H9 (cell line): Measurements from ENCODE around the gene TESPA1. TPM values are rescaled to one million over a fixed set of nuclear protein-coding genes. Genes with fewer than 3 reads are reported as not detected.

Source experiments
- DNase-seq: peaks from one replicate; pipeline ENCODE4 v3.0.0-alpha.2; 2017
- H2AFZ ChIP-seq: one replicate; pipeline ENCODE4 v1.6.1; 2013; ENCODE audit warnings: mild to moderate bottlenecking, low read length, control low read depth, moderate library complexity
- H2AK5ac ChIP-seq: 2 replicates; pipeline ENCODE4 v1.6.1; 2013; ENCODE audit warnings: low read length, control low read depth, mixed read lengths; ENCODE audit not compliant: insufficient read length
- H2BK120ac ChIP-seq: one replicate; pipeline ENCODE4 v1.6.1; 2013; ENCODE audit warnings: low read depth, mild to moderate bottlenecking, low read length, control low read depth, inconsistent platforms; ENCODE audit not compliant: poor library complexity, severe bottlenecking
- H2BK12ac ChIP-seq: 2 replicates; pipeline ENCODE4 v1.6.1; 2013; ENCODE audit warnings: low read length, control low read depth, mixed read lengths, low read depth; ENCODE audit not compliant: insufficient read length
- H2BK15ac ChIP-seq: 2 replicates; pipeline ENCODE4 v1.6.1; 2013; ENCODE audit warnings: low read depth, low read length, control low read depth
- H2BK20ac ChIP-seq: one replicate; pipeline ENCODE4 v1.6.1; 2013; ENCODE audit warnings: low read depth, mild to moderate bottlenecking, low read length, control low read depth, inconsistent platforms; ENCODE audit not compliant: poor library complexity, severe bottlenecking
- H2BK5ac ChIP-seq: 2 replicates; pipeline ENCODE4 v1.6.1; 2013; ENCODE audit warnings: low read length, control low read depth, mixed read lengths; ENCODE audit not compliant: insufficient read length
- H3K14ac ChIP-seq: 2 replicates; pipeline ENCODE4 v1.6.1; 2013; ENCODE audit warnings: low read length, control low read depth; ENCODE audit not compliant: insufficient read depth
- H3K18ac ChIP-seq: 2 replicates; pipeline ENCODE4 v1.6.1; 2013; ENCODE audit warnings: low read depth, mild to moderate bottlenecking, mixed read lengths, low read length, control low read depth; ENCODE audit not compliant: insufficient read length
- H3K23ac ChIP-seq: 2 replicates; pipeline ENCODE4 v1.6.1; 2013; ENCODE audit warnings: low read length, control low read depth, mixed read lengths, low read depth; ENCODE audit not compliant: insufficient read length
- H3K23me2 ChIP-seq: 2 replicates; pipeline ENCODE4 v1.6.1; 2013; ENCODE audit warnings: low read depth, mild to moderate bottlenecking, mixed read lengths, low read length, control low read depth; ENCODE audit not compliant: insufficient read length, poor library complexity, severe bottlenecking
- H3K27ac ChIP-seq: 2 replicates; pipeline ENCODE4 v1.5.1; 2013; ENCODE audit warnings: low read length, control low read depth, mixed read lengths, low read depth; ENCODE audit not compliant: insufficient read length
- H3K27me3 ChIP-seq: 2 replicates; pipeline ENCODE4 v1.6.1; 2013; ENCODE audit warnings: low read length, control low read depth, inconsistent platforms; ENCODE audit not compliant: insufficient read depth
- H3K4ac ChIP-seq: 2 replicates; pipeline ENCODE4 v1.6.1; 2013; ENCODE audit warnings: low read depth, mild to moderate bottlenecking, control low read depth, inconsistent platforms, low read length, moderate library complexity
- H3K4me1 ChIP-seq: 2 replicates; pipeline ENCODE4 v1.6.1; 2013; ENCODE audit warnings: low read length, control low read depth, inconsistent platforms; ENCODE audit not compliant: insufficient read depth
- H3K4me2 ChIP-seq: 2 replicates; pipeline ENCODE4 v1.6.1; 2013; ENCODE audit warnings: low read length, control low read depth, mixed read lengths; ENCODE audit not compliant: insufficient read length, insufficient read depth
- H3K56ac ChIP-seq: 2 replicates; pipeline ENCODE4 v1.6.1; 2013; ENCODE audit warnings: low read depth, mild to moderate bottlenecking, mixed read lengths, low read length, control low read depth; ENCODE audit not compliant: insufficient read length
- H3K79me1 ChIP-seq: 2 replicates; pipeline ENCODE4 v1.6.1; 2013; ENCODE audit warnings: low read depth, mild to moderate bottlenecking, moderate library complexity, low read length, control low read depth, inconsistent platforms; ENCODE audit not compliant: insufficient read depth, poor library complexity, severe bottlenecking
- H3K79me2 ChIP-seq: 2 replicates; pipeline ENCODE4 v1.6.1; 2013; ENCODE audit warnings: low read length, control low read depth, inconsistent platforms; ENCODE audit not compliant: insufficient read depth
- H3K9ac ChIP-seq: 2 replicates; pipeline ENCODE4 v1.6.1; 2013; ENCODE audit warnings: low read length, control low read depth, mixed read lengths; ENCODE audit not compliant: insufficient read length; ENCODE audit errors: extremely low read depth
- H3K9me3 ChIP-seq: one replicate; pipeline ENCODE4 v1.6.1; 2013; ENCODE audit warnings: low read depth, low read length, inconsistent platforms; ENCODE audit not compliant: control insufficient read depth
- H3T11ph ChIP-seq: one replicate; pipeline ENCODE4 v1.6.1; 2013; ENCODE audit warnings: mild to moderate bottlenecking, low read length, control low read depth, inconsistent platforms
- H4K20me1 ChIP-seq: one replicate; pipeline ENCODE4 v1.6.1; 2013; ENCODE audit not compliant: control insufficient read depth, insufficient read length, insufficient read depth
- H4K5ac ChIP-seq: 2 replicates; pipeline ENCODE4 v1.6.1; 2013; ENCODE audit warnings: low read depth, mild to moderate bottlenecking, mixed read lengths, low read length, control low read depth; ENCODE audit not compliant: insufficient read length
- H4K8ac ChIP-seq: replicated peaks from 2 replicates; pipeline ENCODE4 v1.6.1; 2013; ENCODE audit warnings: low read length, control low read depth, mixed read lengths, low read depth; ENCODE audit not compliant: insufficient read length
- H4K91ac ChIP-seq: 2 replicates; pipeline ENCODE4 v1.6.1; 2013; ENCODE audit warnings: low read depth, mild to moderate bottlenecking, moderate library complexity, mixed read lengths, low read length, control low read depth; ENCODE audit not compliant: insufficient read length
- H3K27ac Mint-ChIP-seq, 3 experiments: 2 replicates in 2 of 3; 3 replicates in 1 of 3; pipeline ENCODE4 v1.8.0; 2020 to 2021; ENCODE audit warnings: mixed read lengths in 3 of 3, mild to moderate bottlenecking in 1 of 3, moderate library complexity in 1 of 3
- H3K27me3 Mint-ChIP-seq: 2 replicates; pipeline ENCODE4 v1.8.0; 2021; ENCODE audit warnings: low read depth, mild to moderate bottlenecking, moderate library complexity, mixed read lengths
- H3K36me3 Mint-ChIP-seq, 3 experiments: 2 replicates in 2 of 3; 3 replicates in 1 of 3; pipeline ENCODE4 v1.8.0; 2020 to 2021; ENCODE audit warnings: low read depth in 3 of 3, mixed read lengths in 3 of 3; ENCODE audit not compliant: insufficient read depth in 1 of 3
- H3K4me1 Mint-ChIP-seq, 2 experiments: 2 replicates each; pipeline ENCODE4 v1.8.0; 2020; ENCODE audit warnings: mixed read lengths in 2 of 2
- H3K4me3 Mint-ChIP-seq, 2 experiments: 2 replicates in 1 of 2; 3 replicates in 1 of 2; pipeline ENCODE4 v1.8.0; 2020 to 2021; ENCODE audit warnings: mild to moderate bottlenecking in 2 of 2, mixed read lengths in 2 of 2, moderate library complexity in 1 of 2
- H3K9me3 Mint-ChIP-seq, 2 experiments: 2 replicates in 1 of 2; 3 replicates in 1 of 2; pipeline ENCODE4 v1.8.0; 2020; ENCODE audit warnings: mild to moderate bottlenecking in 2 of 2, mixed read lengths in 2 of 2, moderate library complexity in 1 of 2
- CTCF ChIP-seq: fragments of 200-600 bp; sonication (generic); conservative IDR thresholded peaks from 3 replicates; pipeline ENCODE4 v1.8.0; 2021; ENCODE audit warnings: antibody characterized with exemption, mild to moderate bottlenecking
- WGBS: extraction: QIAGEN DNeasy Blood & Tissue Kit; methylation state at CpG from one replicate; pipeline ENCODE4 v1.1.7; 2013; ENCODE audit warnings: missing lambda C conversion rate, low lambda C conversion rate, mixed read lengths; ENCODE audit not compliant: insufficient read length; ENCODE audit errors: extremely low coverage; 5-methylcytosine and 5-hydroxymethylcytosine counted together
- total RNA-seq: library from RNA; stranded (reverse); gene quantifications from 2 replicates; pipeline ENCODE4 v1.2.1, GENCODE V29; 2021

The TESPA1 gene
- total RNA-seq, 1 experiment from 2014 or later, result not detected

GRCh38 chr12:54924972-54925707 is 59.4 kb downstream of the TESPA1 start:
- peaks cover 53% of the 10 kb centered on the region for H3K27me3 Mint-ChIP-seq
- Histone ChIP-seq H2BK15ac (no peak overlapping the region), H2BK5ac (no peak overlapping the region), H3K79me1 (no peaks in the 10 kb centered on the region), H4K8ac (no peak overlapping the region), H3K79me2 (no peaks in the 10 kb centered on the region), H3K9ac (no peak overlapping the region), H3K27ac (no peak overlapping the region), H3K56ac (no peak overlapping the region), H3K4me1 (no peaks in the 10 kb centered on the region), H3K14ac (no peak overlapping the region), H3K4ac (no peak overlapping the region), H2BK12ac (no peak overlapping the region), H3K27me3 (no peaks in the 10 kb centered on the region; the same call in 1 of the 2 replicates), H3K4me2 (no peak overlapping the region), H2AFZ (no peak overlapping the region), H4K20me1 (no peaks in the 10 kb centered on the region), H3K18ac (no peak overlapping the region), H3T11ph (no peak overlapping the region), H4K5ac (no peak overlapping the region), H2AK5ac (no peak overlapping the region), H3K9me3 (peaks cover 2% of the 10 kb centered on the region), H2BK20ac (no peak overlapping the region), H4K91ac (no peak overlapping the region), H3K23ac (no peak overlapping the region), H3K23me2 (no peaks in the 10 kb centered on the region), H2BK120ac (no peak overlapping the region)
- H3K9me3 Mint-ChIP-seq, result peaks cover 26 to 27% of the 10 kb centered on the region in 2 experiments
- peaks cover 20% of the 10 kb centered on the region in 2 experiments for H3K4me1 Mint-ChIP-seq
- no peak for DNase-seq
- no peak overlapping the region for H3K27ac Mint-ChIP-seq
- no peak for TF ChIP-seq CTCF
- no peak overlapping the region for H3K4me3 Mint-ChIP-seq
- H3K36me3 Mint-ChIP-seq, result peaks cover 10 to 26% (median 18%) of the 10 kb centered on the region in 3 experiments; a peak in 6 of 7 replicates
- WGBS, result no CpG with 5 or more reads among the region's 8 CpGs
